SH-SY5Y (cell line): Measurements from ENCODE around the gene BORCS5.

Experiments used
- GATA2 ChIP-seq: IDR thresholded peaks from 2 replicates; pipeline ENCODE4 v1.6.1; 2011; ENCODE audit warnings: mild to moderate bottlenecking, low read depth, low read length
- GATA3 ChIP-seq: IDR thresholded peaks from 2 replicates; pipeline ENCODE4 v1.6.1; 2011; ENCODE audit warnings: low read depth, mild to moderate bottlenecking, low read length, moderate library complexity

DNA sequence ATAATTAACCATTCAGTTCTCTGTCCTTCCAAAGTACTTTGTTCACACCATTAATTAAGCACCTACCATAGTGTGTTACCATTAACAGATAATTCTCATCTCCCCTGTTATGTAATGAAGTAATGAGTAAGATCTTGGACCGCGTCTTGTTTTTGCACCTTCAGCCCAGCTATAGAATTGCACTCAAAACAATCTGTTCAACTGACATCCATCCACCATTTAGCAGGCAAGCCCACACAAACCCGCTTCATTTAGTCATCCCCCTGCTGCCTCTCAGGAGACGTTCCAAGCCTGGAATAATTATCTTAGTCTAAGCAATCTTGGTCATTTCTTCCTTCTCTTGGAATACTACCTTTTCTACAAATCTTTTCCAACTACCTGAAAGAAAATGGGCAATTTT lies 131.4 kb downstream of the BORCS5 start:
- TF ChIP-seq GATA3 (no peak), GATA2 (no peak)
